ENCODE results near the gene RPP38. TPM values are rescaled to one million over a fixed set of nuclear protein-coding genes. Genes with fewer than 3 reads are reported as not detected.

Gene RPP38
- total RNA-seq, 2 experiments from 2014 or later, result 12.9 to 14.9 TPM

DNA sequence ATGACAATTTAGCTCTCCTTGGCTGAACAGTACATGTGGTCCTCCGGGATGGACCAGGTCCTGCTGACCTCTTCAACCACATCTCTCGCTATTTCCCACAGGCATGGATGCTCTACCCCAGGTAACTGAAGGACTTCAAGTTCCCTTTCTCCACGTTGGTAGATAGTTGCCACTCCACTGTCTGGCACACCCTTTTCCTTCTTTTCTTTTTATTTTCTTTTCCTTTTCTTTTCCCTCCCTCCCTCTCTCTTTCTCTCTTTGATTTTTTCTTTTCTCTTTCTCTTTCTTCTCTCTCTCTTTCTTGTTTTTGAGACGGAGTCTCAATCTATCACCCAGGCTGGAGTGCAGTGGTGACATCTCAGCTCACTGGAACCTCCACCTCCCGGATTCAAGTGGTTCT, 5.7 kb upstream of the RPP38 start:
- DNase-seq (no peak), ATAC-seq (ENCODE audit: poor library complexity) (no peak)
- no peak overlapping the region for H3K27ac ChIP-seq (ENCODE audit: low read depth in 1 of 2, low read length in 2 of 2)
- H3K9me3 Mint-ChIP-seq, result no peaks in the 10 kb centered on the region
- intact Hi-C loops (cut with DNase I, micrococcal nuclease), result loop anchor here in 1 of 2 experiments (10.0 kb wide), 2 partner anchors 257 to 1297 kb away; partner anchors contain the start of genes CDNF, HSPA14 and MSANTD7
- peaks cover 6% of the 10 kb centered on the region for H3K4me1 Mint-ChIP-seq (ENCODE audit: low read depth)
- H3K27me3 Mint-ChIP-seq, result no peaks in the 10 kb centered on the region
- H3K9me3 ChIP-seq (ENCODE audit: control insufficient read depth in 1 of 2, insufficient read depth in 1 of 2, low read length in 2 of 2), result no peaks in the 10 kb centered on the region
- H3K4me3 ChIP-seq (ENCODE audit: low read length), result no peak overlapping the region
- CTCF ChIA-PET, result no interaction called here
- H3K4me1 ChIP-seq (ENCODE audit: insufficient read depth, low read length), result peaks cover 15% of the 10 kb centered on the region
- H3K4me3 Mint-ChIP-seq, result no peak overlapping the region
- POLR2A ChIA-PET, result no interaction called here
- no peaks in the 10 kb centered on the region for H3K27me3 ChIP-seq (ENCODE audit: control insufficient read depth in 1 of 2, insufficient read depth in 2 of 2, low read length in 2 of 2)
- TF ChIP-seq, protein P1, sequence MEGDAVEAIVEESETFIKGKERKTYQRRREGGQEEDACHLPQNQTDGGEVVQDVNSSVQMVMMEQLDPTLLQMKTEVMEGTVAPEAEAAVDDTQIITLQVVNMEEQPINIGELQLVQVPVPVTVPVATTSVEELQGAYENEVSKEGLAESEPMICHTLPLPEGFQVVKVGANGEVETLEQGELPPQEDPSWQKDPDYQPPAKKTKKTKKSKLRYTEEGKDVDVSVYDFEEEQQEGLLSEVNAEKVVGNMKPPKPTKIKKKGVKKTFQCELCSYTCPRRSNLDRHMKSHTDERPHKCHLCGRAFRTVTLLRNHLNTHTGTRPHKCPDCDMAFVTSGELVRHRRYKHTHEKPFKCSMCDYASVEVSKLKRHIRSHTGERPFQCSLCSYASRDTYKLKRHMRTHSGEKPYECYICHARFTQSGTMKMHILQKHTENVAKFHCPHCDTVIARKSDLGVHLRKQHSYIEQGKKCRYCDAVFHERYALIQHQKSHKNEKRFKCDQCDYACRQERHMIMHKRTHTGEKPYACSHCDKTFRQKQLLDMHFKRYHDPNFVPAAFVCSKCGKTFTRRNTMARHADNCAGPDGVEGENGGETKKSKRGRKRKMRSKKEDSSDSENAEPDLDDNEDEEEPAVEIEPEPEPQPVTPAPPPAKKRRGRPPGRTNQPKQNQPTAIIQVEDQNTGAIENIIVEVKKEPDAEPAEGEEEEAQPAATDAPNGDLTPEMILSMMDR (IDR thresholded peaks at IDR 0.05), result no peak
- no peak overlapping the region for H3K27ac Mint-ChIP-seq
- H3K36me3 Mint-ChIP-seq (ENCODE audit: low read depth), result no peaks in the 10 kb centered on the region
- no peaks in the 10 kb centered on the region for H3K36me3 ChIP-seq (ENCODE audit: insufficient read depth, low read length)

DNA sequence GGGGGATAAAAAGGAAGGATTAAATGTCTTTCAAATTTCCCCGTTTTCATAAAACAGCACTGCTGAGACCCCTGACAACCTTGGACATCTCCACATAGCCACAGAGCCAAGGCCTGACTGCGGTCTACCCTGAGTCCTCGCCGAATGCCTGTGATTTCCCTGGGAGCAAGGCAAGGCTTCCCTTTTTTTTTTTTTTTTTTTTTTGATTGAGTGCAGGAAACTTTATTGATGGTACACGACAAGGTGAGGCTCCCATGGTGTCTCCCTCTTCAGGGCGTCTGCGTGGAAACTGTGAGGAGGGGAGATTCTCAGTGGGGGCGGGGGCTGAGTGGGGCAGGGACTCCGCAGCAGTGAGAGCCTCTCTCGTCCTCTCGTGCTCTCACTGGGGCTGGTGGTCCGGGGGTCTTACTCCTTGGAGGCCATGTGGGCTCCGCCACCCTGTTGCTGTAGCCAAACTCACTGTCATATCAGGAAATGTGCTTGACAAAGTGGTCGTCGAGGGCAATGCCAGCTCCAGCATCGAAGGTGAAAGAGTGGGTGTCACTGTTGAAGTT, 4.2 kb upstream of the RPP38 start:
- ATAC-seq (ENCODE audit: poor library complexity) (no peak), DNase-seq (no peak)
- Histone ChIP-seq H3K27ac (ENCODE audit: low read depth in 1 of 2, low read length in 2 of 2) (no peak overlapping the region), H3K4me3 (ENCODE audit: low read length) (no peak overlapping the region), H3K4me1 (ENCODE audit: insufficient read depth, low read length) (peaks cover 24% of the 10 kb centered on the region), H3K9me3 (ENCODE audit: control insufficient read depth in 1 of 2, insufficient read depth in 1 of 2, low read length in 2 of 2) (no peaks in the 10 kb centered on the region), H3K27me3 (ENCODE audit: control insufficient read depth in 1 of 2, insufficient read depth in 2 of 2, low read length in 2 of 2) (no peaks in the 10 kb centered on the region), H3K36me3 (ENCODE audit: insufficient read depth, low read length) (no peaks in the 10 kb centered on the region)
- intact Hi-C loops (cut with DNase I, micrococcal nuclease), result loop anchor here in 1 of 2 experiments (10.0 kb wide), 2 partner anchors 258 to 1298 kb away; partner anchors contain the start of genes CDNF, HSPA14 and MSANTD7
- Mint-ChIP-seq H3K27ac (no peak overlapping the region), H3K9me3 (no peaks in the 10 kb centered on the region), H3K27me3 (no peaks in the 10 kb centered on the region), H3K4me3 (no peak overlapping the region), H3K36me3 (ENCODE audit: low read depth) (peaks cover 6% of the 10 kb centered on the region), H3K4me1 (ENCODE audit: low read depth) (peaks cover 17% of the 10 kb centered on the region)
- ChIA-PET POLR2A (no interaction called here), CTCF (no interaction called here)
- TF ChIP-seq, protein P1 (IDR thresholded peaks at IDR 0.05), result no peak

DNA sequence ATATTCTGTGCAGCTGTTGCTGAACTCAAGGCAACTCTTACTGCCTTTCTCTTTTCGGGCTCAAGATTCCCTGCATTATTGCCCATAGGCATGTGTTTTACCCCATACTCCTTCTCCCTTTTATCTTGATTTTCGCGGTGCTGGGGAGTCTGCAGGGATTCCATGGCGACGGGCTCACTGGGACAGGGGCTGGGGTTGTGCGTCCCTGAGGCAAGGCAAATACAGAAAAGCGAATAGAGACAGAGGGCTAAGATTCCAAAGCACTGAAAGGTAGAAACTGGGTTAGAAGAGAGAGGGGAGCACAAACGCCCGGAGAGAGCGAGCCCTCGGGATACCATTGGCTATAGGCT, 519 bp upstream of the RPP38 start:
- Mint-ChIP-seq H3K9me3 (no peaks in the 10 kb centered on the region), H3K4me3 (peak overlapping the region; percentile 95), H3K36me3 (ENCODE audit: low read depth) (peaks cover 25% of the 10 kb centered on the region), H3K27ac (peak overlapping the region; percentile 97), H3K27me3 (no peaks in the 10 kb centered on the region), H3K4me1 (ENCODE audit: low read depth) (peaks cover 38% of the 10 kb centered on the region)
- TF ChIP-seq, protein P1 (IDR thresholded peaks at IDR 0.05), result no peak
- no peaks in the 10 kb centered on the region for H3K27me3 ChIP-seq (ENCODE audit: control insufficient read depth in 1 of 2, insufficient read depth in 2 of 2, low read length in 2 of 2)
- ATAC-seq (ENCODE audit: poor library complexity) (peak; percentile 31), DNase-seq (no peak)
- H3K4me3 ChIP-seq (ENCODE audit: low read length), result peak overlapping the region; percentile 80
- ChIA-PET POLR2A (interaction anchor here (0.9 kb wide), 1 partner anchor 70 kb away, joined by 3 read pairs; no protein-coding TSS in a partner anchor), CTCF (no interaction called here)
- H3K9me3 ChIP-seq (ENCODE audit: control insufficient read depth in 1 of 2, insufficient read depth in 1 of 2, low read length in 2 of 2), result no peaks in the 10 kb centered on the region
- peaks cover 43% of the 10 kb centered on the region for H3K4me1 ChIP-seq (ENCODE audit: insufficient read depth, low read length)
- H3K36me3 ChIP-seq (ENCODE audit: insufficient read depth, low read length), result peaks cover 19% of the 10 kb centered on the region
- H3K27ac ChIP-seq (ENCODE audit: low read depth in 1 of 2, low read length in 2 of 2), result peak overlapping the region; percentile 89 to 95
- intact Hi-C loops (cut with DNase I, micrococcal nuclease), result loop anchor here in 1 of 2 experiments (1.0 to 10.0 kb wide), 7 partner anchors 8 to 1509 kb away; partner anchors contain the start of genes ACBD7, CDNF, HSPA14 and MEIG1
